Raji (cell line): ENCODE data around the gene SUN3.

Experiments used
- POLR2A ChIP-seq: IDR thresholded peaks from 2 replicates; pipeline ENCODE4 v1.6.1; 2011; ENCODE audit warnings: low read depth, low read length, control low read depth; ENCODE audit not compliant: insufficient read depth

Gene SUN3

GRCh38 chr7:48028938-48029337 lies at the start of gene SUN3:
Gene SUN3 (minus strand): TSS chr7:48029107. CDS start chr7:48028938, 169 bp downstream.
- TF ChIP-seq POLR2A = no peak

GRCh38 chr7:48078470-48078869 lies 49.6 kb upstream of the SUN3 start:
- TF ChIP-seq POLR2A = no peak

GRCh38 chr7:48077423-48077822 lies 48.5 kb upstream of the SUN3 start:
- no peak for TF ChIP-seq POLR2A

GRCh38 chr7:48074204-48074654 lies 45.3 kb upstream of the SUN3 start:
- no peak for TF ChIP-seq POLR2A

GRCh38 chr7:48067475-48067874 lies 38.6 kb upstream of the SUN3 start:
- TF ChIP-seq POLR2A = no peak

GRCh38 chr7:48063985-48064384 lies 35.1 kb upstream of the SUN3 start:
- no peak for TF ChIP-seq POLR2A

GRCh38 chr7:48059706-48060105 lies 30.8 kb upstream of the SUN3 start:
- TF ChIP-seq POLR2A = no peak

- TF ChIP-seq POLR2A = no peak
Observed at GRCh38 chr7:48058990-48059389, 30.1 kb upstream of the SUN3 start.

- TF ChIP-seq POLR2A = no peak
Observed at GRCh38 chr7:48053736-48054135, 24.8 kb upstream of the SUN3 start.

- TF ChIP-seq POLR2A = no peak
Observed at GRCh38 chr7:48052748-48053147, 23.8 kb upstream of the SUN3 start.

- no peak for TF ChIP-seq POLR2A
Observed at GRCh38 chr7:48049850-48050249, 20.9 kb upstream of the SUN3 start.

GRCh38 chr7:48048113-48048512 lies 19.2 kb upstream of the SUN3 start:
- no peak for TF ChIP-seq POLR2A

GRCh38 chr7:48046458-48046857 lies 17.6 kb upstream of the SUN3 start:
- TF ChIP-seq POLR2A = no peak

GRCh38 chr7:48045195-48045765 lies 16.4 kb upstream of the SUN3 start:
- no peak for TF ChIP-seq POLR2A

GRCh38 chr7:48042636-48043035 lies 13.7 kb upstream of the SUN3 start:
- TF ChIP-seq POLR2A = no peak

GRCh38 chr7:48042216-48042615 lies 13.3 kb upstream of the SUN3 start:
- TF ChIP-seq POLR2A = no peak

GRCh38 chr7:48041653-48041970 lies 12.7 kb upstream of the SUN3 start:
- no peak for TF ChIP-seq POLR2A
